Activated CD4-positive, alpha-beta T cell treated with anti-CD3 and anti-CD28 coated beads, Interleukin-2, Interleukin-6, amounts not matched to agents 100 ng/mL and 50 ng/mL, durations not matched to agents 16 hours and 8 hours (primary cell): ENCODE results near the gene CFDP1.

Experiments used
- DNase-seq: peaks from one replicate; pipeline ENCODE4 v3.0.0-alpha.2; 2020

CFDP1 gene

DNA sequence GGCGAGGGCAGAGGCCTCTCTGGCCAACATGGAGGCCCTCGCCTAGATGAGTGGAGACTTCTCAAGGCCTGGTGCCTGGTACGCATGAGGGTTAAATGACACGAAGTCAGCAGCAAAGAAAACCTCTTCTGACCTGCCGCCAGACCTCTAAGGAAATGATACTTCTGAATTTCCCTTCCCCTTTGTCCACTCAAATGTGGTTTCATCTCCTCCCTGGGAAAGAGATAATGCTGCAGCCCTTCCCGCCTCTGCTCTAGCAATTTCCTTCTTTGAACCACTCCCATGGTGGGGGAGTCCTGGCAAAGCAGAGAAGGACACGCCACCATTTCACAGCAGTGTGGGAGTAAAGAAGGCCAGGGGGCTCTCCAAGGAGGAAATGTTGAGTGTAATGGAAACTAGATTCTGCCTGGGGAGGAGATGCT is 116.2 kb downstream of the CFDP1 start:
- no peak for DNase-seq

DNA sequence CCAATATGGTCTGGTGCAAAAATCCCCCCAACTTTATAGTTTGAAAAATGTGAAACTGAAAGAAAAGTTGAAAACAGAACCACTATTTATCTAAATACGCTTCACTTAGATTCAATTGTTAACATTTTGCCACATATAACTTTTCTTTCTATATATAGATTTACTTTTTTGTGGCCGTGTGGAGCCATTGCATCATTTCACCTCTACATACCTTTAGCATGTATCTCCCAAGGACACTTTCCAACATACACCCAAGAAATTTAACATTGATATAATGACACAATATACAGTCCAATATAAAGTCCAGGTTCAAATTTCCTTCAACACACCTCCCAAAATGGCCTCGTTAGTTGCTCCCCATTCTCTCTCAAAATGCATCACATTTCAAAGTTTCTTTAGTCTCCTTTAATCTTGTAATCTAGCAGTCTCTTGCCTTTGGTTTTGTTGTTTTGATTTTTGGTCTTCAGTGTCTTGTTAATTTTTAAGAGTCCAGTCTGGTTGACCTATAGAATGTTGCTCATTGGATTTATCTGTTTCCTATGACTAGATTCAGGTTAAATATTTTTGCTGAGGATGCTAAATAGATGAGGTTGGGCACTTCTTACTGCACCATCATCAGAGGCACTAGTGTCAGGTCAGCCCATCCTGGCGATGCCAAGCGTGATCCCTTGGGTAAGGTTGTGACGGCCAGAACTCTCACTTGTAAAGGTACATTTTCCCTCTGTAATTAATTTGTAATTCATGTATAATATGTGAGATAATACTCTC is 117.6 kb downstream of the CFDP1 start:
- DNase-seq = no peak

DNA sequence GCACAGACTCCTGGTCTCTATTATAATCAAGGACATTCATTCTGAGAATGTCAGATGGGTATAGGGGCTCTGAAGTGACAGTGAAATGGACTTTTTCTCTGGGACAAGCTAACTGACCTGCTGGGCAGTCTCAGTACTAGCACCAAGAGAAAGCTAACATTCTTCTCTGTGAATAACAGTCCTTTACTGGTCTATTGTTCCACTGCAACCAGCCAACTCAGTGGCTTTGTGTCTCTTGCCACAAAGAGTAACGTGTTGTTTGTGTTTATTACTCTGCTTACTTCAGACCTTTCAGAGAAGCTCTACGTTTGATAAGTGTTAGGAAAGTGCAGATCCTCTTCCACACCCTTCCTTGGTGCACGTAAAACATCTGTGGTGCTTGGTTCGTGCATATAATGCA is 120.4 kb downstream of the CFDP1 start:
- DNase-seq = no peak

DNA sequence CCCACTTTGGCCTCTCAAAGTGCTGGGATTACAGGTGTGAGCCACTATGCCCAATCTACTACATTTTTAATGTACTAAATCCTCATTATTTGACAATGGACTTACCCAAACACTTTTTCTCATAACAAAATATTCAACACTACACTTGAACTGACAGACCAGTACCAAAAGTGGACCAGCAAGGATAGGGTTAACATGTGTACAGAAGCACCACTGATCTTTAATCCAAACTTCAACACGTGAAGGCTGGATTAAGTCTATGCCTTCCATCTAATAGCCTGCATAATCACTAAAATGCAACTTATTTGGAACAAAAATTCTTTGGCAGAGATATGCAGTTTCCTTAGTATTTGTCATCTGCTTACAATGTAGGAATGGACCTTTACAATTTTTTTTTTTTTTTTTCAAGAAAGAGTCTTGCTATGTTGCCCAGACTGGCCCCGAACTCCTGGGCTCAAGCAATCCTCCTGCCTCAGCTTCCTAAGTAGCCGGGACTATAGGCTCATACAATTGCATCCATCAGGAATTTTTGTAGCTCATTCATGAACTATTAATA is 121.8 kb downstream of the CFDP1 start:
- no peak for DNase-seq

DNA sequence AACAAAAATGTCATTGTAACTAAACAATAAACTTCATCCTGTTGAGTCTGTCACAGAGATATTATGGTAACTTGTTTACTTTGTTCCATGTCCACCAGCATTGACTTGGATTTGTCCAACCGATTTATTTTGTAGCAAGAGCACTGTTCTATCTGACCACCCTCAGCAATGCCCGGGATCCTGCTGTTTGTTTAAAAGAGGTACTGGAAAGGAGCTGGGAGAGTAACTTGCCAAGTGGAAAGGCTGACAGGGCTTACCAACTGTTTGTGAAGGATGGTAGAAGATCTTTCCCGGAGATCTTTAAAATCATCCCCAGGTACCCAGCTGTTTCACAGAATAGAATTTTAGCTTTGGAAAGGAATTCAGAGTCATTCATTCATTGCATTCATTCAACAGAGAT is 122.8 kb downstream of the CFDP1 start:
- no peak for DNase-seq

DNA sequence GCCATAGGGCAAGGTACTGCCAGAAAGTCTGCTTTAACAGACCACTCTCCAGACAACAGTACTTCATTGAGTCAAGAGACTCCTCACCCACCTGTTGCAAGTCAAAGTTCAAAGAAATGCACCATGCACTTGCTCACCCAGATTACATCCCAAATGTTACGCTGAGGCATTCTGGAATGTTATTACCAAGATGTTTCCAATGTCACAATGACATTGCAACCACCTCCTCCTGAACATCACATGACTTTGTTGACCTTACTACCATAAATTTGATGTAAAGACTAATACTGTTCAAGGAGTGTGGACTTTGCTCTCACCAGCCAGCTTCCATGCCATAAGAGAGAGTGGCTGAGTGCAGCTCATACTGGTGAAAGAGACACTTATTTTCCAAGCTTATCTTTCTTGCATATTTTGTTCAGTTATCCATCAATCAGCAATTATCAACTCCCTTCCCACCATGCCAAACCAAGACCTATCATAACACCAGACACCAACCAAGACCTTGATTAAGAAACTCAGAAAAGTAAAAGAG is 123.3 kb downstream of the CFDP1 start:
- DNase-seq = no peak

DNA sequence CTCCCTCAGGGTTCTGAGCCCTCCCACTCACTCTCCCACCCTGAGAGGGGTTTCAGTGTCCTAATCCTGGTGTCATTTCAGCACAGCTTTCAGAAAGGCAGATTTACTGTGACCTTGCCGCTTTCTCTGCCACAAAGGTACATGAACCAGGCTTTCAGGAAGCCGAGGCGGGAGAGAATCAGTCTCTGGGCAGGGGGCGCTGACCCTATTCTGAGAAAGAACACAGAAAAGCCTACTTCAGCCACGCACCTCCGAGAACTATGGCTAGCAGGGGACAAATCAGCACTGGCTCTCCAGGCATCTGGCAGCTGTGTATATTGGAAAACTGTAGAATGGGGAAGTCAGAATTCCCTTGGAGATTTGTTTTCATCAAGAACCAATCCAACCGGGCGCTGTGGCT is 124.1 kb downstream of the CFDP1 start:
- no peak for DNase-seq

DNA sequence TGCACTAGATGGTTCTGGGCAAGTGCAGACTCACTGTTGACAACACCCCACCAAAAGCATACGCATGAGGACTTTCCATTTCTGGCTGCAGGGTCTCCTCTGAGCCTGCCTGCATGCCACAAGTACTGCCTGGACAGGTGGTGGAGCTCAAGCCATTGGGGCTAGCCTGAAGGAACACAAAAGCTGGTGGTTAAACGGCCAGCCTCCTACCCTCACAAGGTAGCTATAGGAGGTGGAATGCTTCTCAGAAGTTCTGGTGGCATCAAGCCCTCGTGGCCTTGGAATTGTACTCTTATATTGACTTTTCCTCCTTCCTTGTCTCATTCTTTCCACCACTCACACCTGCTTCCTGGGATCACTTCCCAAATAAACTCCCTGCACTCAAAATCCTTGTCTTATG is 125.3 kb downstream of the CFDP1 start:
- DNase-seq = no peak

DNA sequence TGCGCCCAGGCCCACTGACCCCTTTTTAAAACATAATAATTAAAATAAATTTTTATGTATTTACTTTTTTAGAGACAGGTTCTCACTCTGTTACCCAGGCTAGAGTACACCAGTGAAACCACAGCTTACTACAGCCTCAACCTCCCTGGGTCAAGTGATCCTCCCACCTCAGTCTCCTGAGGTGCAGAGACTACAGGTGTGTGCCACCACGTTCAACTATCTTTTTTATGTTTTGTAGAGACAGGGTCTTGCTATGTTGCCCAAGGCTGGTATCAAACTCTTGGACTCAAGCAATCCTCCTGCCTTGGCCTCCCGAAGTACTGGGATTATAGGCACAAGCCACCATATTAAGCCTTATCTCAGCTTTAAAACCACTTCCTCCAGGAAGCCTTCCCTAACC is 125.8 kb downstream of the CFDP1 start:
- DNase-seq = no peak

DNA sequence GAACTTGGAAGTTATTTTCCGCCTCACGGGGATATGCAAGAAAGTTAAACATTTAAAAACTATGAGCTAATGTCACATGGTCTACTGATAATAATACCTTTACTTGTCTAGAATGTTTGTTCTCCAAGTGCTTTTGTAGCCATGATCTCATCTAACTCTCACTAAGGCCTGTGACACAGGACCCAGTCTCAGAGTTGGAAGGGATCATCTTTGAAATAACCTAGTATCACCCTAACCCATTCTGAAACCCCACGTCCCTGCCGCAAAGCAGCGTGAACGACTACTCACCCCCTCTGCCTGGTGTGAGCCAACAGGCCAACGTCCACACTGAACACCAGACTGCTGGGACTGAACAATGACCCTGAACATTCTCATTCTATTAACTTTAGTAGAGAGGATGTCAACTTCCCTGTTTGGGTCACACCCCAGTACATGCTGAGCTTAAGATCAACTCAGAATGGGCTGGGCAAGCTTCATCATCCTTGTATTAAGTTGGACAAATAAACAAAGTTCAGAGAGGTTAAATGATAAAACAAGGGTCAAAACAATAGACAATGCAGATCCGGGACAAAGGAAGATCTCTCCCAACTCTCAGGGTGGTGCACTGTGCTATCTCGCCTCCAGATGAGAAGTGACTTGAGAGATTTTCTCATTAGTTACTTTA is 127.1 kb downstream of the CFDP1 start:
- no peak for DNase-seq

DNA sequence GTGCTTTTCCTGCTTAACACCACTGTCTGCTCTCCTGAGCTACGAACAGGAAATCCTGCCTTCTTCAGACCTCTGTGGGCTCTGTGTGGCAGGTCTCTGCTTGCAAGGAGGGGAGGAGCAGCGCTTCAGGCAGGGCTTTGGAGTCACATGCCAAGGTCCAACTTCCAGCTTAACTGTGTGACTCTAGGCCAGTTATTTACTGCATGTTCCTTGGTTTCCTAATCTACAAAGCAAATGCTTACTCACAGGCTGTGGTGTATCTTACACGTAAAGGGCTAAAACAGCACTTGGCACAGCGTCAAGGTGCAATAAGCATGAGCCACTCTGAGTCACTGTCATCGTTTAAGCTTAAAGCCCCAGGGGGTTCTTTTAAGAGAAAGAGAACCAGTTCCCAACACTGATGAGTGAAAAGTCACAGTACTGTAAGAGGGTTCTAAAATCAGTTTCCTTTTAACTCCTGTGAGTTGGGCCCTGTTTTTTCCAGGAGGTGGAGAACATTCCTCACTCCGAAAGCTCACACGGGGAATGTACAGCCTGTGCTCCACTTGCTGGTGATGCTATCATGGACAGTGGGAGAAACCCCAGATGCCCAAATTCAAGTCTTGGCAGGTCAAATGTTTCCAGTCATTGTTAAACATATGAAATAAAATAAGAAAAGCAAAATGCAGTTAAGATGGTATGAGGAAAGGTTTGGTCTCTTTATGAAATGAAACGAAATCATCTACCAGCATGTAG is 127.8 kb downstream of the CFDP1 start:
- peak; percentile 33 for DNase-seq

DNA sequence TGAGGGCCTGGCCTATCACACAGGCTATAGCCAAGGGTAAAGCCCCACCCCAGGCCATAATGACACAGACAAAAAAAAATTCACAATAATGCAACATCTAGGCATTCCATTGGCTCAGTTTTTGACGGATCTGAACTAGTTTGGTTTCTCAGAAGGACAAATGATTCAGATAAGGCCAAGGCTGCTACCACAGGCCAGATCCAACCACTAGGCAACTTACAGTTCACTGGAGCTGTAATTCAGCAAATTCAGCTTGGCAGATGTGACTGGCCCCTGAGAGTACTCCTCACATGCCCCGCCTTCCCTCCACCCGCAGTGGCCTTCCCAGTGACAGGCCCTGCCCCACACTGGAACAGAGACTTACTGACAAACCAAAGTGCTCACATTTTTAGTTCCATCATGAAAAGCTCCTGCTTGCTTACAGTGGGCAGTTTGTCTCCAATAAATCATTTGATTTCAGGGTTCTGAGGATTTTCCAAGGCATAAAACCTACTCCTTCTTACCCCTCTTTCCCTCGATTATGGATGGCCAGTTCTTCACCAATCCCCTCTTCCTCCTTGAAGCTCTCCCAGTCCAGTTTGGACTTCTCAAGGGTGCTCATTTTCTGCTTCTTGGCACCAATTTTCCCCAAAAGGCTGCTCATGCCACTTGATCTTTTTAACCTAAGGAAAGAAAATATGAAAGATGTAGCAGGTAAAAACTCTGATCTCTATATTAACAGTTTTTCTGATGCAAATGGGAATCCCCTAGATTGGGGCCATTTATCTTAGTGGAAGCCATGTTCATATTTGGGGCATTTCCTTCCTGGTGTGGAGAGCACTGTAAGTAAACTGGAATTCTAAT is 128.6 kb downstream of the CFDP1 start:
- DNase-seq = no peak

DNA sequence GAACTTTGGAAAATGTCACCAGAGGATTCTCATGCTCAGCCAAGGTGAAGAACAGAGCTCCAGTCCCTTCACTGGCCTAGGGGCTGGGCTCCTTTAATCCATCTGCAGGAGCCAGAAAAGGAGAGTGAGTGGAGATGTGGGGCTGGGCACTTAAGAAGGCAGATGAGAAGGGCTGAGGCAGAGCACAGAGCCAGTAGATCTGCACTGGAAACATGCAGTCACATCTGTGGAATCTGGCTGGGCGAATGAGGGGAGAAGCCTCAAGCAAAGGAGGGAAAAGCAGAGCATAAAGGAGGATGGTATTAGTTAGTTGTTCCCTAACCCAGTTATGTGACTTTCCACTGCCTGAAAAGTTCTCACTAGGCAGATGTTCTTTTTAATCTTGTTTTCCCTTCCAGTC is 131.5 kb downstream of the CFDP1 start:
- DNase-seq = no peak

DNA sequence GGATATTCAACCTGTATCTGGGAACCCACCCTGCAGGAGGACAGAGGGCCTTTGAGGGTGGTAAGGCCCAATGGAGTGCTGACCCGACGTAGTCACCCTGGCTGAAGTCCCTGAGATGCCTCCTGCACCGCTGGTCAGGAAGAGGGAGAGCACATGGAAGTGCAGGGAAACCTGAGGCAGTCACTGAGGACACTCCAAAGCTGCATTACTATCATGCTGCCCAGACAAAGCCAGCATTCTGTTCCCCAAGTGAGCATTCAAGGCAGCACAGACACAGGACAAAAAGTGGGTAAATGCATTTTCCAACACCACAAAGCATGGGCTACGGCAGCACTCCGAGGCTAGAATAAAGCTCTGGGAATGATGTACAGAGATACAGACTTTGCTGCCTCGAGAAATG is 135.0 kb downstream of the CFDP1 start:
- DNase-seq = no peak

DNA sequence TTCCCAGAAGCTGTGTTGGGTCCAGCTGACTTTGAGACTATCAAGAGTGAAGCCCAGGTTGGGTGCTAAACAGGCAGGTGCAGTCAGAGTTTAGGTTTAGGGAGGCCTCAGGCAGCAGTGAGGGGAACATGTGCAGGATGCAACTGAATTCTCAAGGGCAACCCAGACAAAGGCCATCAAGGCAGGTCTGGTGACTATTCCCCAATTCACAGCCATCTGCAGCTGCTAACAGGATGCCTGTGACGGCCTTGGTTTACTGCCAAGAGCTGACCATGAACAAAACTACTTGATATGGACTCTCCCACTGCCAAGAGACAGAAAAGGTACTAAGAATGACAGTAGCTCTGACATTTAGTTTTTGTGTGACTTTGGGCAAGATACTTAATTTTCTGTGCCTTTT is 136.7 kb downstream of the CFDP1 start:
- no peak for DNase-seq

DNA sequence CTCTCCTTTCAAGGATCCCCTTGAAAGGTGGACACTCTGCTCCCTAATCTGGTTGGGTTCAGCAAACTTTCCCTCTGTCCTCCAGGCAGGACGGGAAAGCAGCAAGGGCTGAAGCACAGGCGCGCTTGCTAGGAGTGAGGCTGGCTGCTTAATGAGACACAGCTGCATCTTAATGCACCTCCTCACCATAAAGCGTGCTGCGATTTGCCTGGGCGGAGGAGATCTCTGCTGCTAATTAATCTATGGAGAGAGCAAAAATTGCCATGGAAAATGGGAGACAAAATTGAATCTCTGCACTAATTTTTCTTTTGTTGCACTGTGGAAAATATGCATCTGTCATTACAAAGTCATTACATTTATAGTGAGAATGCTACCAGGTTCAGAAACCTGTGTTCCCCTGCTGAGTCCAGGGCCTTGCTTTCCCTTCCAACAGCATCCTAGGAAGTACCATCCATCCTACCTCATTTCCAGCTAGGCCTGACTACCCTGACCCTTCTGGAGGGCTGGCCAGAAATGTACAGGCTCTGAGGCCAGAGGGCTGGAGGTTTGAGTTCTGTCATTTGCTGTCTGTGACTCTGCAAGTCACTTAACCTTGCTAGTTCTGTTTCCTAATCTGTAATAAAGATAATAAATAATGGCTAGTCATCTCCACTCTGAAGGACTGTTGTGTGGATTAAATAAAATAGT is 138.4 kb downstream of the CFDP1 start:
- DNase-seq = no peak

DNA sequence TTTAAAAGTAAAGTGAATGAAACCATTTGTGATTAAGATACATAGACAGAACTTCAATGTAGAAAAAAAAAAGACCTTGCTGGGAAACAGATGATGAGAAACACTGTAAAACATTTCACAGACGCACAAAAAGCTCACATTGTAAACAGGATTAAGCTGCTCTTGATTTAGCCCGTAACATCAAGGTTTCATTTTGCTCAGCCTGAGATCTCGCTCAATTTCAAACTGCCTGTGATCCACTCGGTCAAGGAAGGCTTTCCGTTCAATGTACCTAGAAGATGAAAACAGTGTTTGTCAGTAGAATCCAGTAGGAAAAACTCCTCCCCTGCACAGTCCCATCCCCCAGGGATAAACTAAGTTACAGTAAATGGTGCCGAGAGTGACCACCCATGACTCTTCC is 139.5 kb downstream of the CFDP1 start:
- DNase-seq = no peak

DNA sequence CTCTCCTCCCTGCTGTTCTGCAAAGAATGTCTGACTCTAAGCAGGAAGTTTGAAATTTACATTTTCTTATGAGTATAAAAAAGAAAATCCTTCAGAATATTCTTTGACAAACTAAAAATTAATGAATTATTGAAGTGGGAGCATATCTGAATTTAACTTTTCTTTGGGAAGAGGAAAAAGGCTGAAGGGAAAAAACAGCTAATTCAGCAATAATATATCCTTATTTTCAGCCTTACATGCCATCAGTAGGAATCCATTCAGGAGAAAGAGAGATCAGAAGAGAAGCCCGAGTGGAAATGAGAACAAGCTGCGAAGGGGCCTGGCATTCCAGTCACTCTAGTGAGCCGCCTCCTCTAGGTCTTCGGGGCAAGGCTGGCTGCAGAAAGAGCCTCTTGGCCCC is 140.1 kb downstream of the CFDP1 start:
- DNase-seq = no peak

DNA sequence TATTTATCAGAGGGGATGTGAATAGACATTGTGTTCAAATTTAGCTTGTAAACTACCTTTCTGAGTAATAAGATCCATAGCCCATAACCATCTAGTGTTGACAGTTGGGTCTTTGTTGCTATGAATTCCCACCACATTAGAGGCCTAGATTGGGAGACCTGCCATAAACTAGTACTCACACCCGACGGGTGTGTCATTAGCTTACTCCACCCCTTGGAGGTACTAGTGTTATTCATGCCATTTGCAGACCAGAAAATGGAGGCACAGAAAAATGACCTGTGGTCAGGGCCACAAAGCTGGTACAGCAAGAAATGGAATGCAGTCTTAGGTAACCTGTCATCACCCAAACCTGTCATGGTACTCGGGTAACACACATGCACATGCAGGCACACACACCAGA is 140.6 kb downstream of the CFDP1 start:
- no peak for DNase-seq

DNA sequence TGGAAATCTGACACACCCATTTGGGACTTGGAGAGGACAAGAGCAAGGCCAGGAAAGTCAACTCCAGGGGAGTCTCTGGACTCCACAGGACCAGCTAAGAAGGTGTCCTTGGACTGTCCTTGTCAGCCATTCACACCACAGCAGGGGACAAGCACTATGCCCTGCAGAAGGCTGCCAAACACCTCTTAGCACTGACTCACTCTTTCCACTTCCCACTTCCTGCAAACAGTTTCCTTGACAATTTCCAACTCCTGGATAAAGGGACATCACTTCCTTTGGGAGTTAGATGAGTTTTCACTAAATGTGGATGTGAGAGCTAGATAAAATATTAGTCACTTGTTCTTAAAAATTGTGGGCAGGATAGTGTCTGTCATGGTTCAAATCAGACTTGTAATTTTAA is 144.1 kb downstream of the CFDP1 start:
- no peak for DNase-seq

DNA sequence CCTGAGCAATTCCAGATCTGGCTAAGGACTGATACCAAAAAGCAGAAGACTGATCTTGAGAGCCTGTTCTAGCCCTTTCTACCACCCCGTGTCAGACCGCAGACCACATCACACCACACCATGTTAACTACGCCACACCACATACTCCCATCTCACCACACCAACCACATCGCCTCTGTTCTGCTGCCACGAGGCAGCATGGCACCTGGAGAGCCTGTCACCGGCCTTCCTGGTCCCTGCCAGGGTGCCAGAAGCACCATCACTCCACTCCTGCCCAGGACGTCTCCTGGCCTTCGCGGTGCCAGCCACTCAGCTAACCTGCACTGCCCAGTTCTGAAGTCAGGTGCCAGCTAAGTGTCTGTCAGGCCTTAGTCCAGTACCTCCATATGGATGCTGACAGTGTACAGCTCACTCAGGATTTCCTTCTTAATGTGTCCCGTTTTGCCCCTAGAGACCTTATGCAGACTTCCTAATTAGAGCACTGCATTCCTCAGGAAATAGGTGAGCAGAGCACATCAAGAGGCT is 144.6 kb downstream of the CFDP1 start:
- DNase-seq = peak; percentile 75

DNA sequence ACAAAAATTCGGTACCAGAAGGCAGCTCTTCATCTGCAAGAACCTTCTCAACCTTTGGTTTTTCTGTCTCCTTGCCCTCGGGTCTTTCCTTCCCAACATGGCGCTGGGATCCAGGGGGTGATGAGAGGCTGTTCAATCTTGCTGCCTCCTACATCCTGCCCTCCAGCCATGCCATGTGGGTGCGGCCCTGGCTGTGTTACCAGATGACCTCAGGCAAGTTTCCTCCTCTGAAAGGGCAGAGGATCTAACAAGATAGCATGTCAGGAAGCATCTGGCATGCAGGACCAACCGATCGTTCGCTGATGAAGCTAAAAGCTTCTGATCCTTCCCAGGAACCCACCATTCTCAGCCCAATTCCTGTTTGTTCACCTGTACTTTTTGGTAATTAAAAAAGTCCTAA is 145.1 kb downstream of the CFDP1 start:
- DNase-seq = peak; percentile 12
